Measurements from ENCODE around the gene ADAT3.

The ADAT3 gene

DNA sequence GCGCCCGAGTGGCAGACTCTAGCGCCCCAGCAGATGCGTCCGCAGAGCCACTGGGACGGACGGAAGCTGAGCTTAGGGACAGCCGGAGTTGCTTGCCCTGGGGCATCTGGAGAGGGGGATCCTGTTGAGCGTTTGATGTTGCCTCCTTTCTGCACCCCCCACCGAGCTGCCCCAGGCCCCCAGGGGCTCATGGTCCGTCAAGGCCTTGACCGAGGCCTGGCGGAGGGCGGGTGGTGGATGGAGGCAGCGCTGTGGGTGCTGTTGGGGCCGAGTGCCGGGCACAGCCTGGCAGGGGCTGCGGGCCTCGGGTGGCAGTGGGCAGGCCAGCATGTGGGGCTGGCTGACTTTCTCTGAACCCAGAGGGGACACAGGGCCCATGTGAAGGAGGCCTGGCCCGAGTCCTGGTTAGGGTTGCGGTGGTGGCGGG, 38.5 kb downstream of the ADAT3 start:
- Mint-ChIP-seq H3K4me1 (peaks cover 17% of the 10 kb centered on the region), H3K27ac (peak overlapping the region; percentile 89 to 95 (median 93)), H3K4me3 (peak overlapping the region; percentile 92 to 95 (median 94)), H3K27me3 (ENCODE audit: low read depth) (peaks cover 4% of the 10 kb centered on the region), H3K36me3 (ENCODE audit: low read depth) (peaks cover 3% of the 10 kb centered on the region), H3K9me3 (no peaks in the 10 kb centered on the region)
- TF ChIP-seq CTCF (IDR thresholded peaks at IDR 0.05; ENCODE audit: unreplicated experiment in 3 of 3), result no peak

- Mint-ChIP-seq H3K27me3 (ENCODE audit: low read depth) (peaks cover 4% of the 10 kb centered on the region), H3K36me3 (ENCODE audit: low read depth) (peaks cover 9% of the 10 kb centered on the region), H3K4me1 (peaks cover 17% of the 10 kb centered on the region), H3K9me3 (no peaks in the 10 kb centered on the region), H3K4me3 (peak overlapping the region; percentile 43 to 72 (median 70)), H3K27ac (no peak overlapping the region)
- TF ChIP-seq CTCF (IDR thresholded peaks at IDR 0.05; ENCODE audit: unreplicated experiment in 3 of 3), result no peak
Measured at GRCh38 chr19:1944088-1944915, 39.1 kb downstream of the ADAT3 start.

GRCh38 chr19:1944916-1945561, 39.8 kb downstream of the ADAT3 start:
- Mint-ChIP-seq H3K36me3 (ENCODE audit: low read depth) (peaks cover 11% of the 10 kb centered on the region), H3K27me3 (ENCODE audit: low read depth) (no peaks in the 10 kb centered on the region)
- TF ChIP-seq CTCF (IDR thresholded peaks at IDR 0.05; ENCODE audit: unreplicated experiment in 3 of 3), result no peak

GRCh38 chr19:1945899-1946298, 40.7 kb downstream of the ADAT3 start:
- Mint-ChIP-seq H3K4me1 (peaks cover 10% of the 10 kb centered on the region), H3K36me3 (ENCODE audit: low read depth) (peaks cover 15% of the 10 kb centered on the region), H3K4me3 (peak overlapping the region in 2 of 3 experiments; percentile 32 to 45), H3K9me3 (no peaks in the 10 kb centered on the region), H3K27ac (no peak overlapping the region), H3K27me3 (ENCODE audit: low read depth) (no peaks in the 10 kb centered on the region)
- peak; percentile 43 to 64 (median 56) for TF ChIP-seq CTCF (IDR thresholded peaks at IDR 0.05; ENCODE audit: unreplicated experiment in 3 of 3)

More at GRCh38 chr19:1944916-1945561, 39.8 kb downstream of the ADAT3 start:
- Mint-ChIP-seq H3K9me3 (no peaks in the 10 kb centered on the region), H3K27ac (no peak overlapping the region), H3K4me1 (peaks cover 12% of the 10 kb centered on the region), H3K4me3 (no peak overlapping the region)

DNA sequence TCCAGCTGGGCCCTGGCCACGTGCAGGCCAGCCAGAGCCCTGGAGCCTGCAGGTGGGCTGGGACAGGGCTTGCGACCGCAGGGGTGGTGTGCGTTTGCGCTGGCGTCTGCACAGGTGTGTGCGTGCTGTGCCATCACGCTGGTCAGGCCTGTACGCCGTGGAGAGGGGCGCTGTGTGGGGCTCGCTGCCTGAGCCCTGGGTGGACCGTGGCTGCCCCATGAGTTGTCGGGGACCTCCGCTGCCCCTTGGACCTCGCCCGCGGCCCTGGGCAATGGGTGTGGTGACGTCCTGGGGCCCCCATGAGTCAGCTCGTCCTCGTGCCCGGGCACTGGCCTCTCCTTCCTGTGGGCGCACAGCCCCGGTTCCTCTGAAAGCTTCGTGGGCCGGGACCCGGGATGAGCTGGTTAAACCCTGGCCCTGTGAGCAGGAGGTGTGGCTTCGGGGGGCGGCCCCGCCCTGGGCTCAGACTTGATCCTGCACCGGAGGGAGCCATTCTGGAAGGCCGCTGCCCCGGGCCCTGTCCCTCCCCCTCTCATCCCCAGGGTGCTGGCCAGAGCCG, 42.5 kb downstream of the ADAT3 start:
- Mint-ChIP-seq H3K27ac (no peak overlapping the region), H3K36me3 (ENCODE audit: low read depth) (peaks cover 15% of the 10 kb centered on the region), H3K27me3 (ENCODE audit: low read depth) (no peaks in the 10 kb centered on the region), H3K4me3 (no peak overlapping the region), H3K9me3 (no peaks in the 10 kb centered on the region), H3K4me1 (peaks cover 8% of the 10 kb centered on the region)
- TF ChIP-seq CTCF (IDR thresholded peaks at IDR 0.05; ENCODE audit: unreplicated experiment in 3 of 3), result no peak

Measured in nephron (organoid).